GF-D8 (cell line): ENCODE data around the gene DCAF10.
"Not testable (repeated sequence)": the region's sequence is repeated elsewhere in the genome, so short reads cannot be mapped to it uniquely, and the experiment has no call there.

Experiments
- DNase-seq: peaks from one replicate; lab custom pipeline; 2025; lab: John Stamatoyannopoulos, UW

The DCAF10 gene

GRCh38 chr9:37909326-37909725 is 108.7 kb downstream of the DCAF10 start:
- DNase-seq, result no peak

- not testable (repeated sequence) for DNase-seq
Observed at GRCh38 chr9:37909836-37910235, 109.2 kb downstream of the DCAF10 start.

GRCh38 chr9:37910271-37910670 is 109.7 kb downstream of the DCAF10 start:
- DNase-seq, result no peak

DNA sequence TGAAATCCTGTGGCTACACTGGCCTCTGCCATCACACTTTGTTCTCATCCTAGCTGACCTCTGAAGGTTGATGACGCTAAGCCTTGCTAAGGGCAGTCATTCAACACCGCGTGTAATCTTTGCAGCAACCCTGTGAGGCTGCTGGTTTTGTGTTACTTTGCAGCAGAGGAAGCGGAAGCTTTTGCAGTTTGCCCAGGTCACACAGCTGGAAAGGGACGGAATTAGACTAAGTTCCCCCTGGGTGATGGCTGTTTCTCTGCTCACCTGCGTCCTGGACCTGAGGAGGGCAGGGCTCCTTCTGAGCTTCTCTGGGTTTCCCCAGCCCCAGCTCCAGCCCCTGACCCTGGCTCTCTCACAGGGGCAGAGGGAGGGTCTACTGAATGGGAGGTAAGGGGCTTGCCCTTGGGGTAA is 110.7 kb downstream of the DCAF10 start:
- DNase-seq, result no peak

GRCh38 chr9:37913480-37914153 is 113.0 kb downstream of the DCAF10 start:
- DNase-seq, result peak; percentile 58

DNA sequence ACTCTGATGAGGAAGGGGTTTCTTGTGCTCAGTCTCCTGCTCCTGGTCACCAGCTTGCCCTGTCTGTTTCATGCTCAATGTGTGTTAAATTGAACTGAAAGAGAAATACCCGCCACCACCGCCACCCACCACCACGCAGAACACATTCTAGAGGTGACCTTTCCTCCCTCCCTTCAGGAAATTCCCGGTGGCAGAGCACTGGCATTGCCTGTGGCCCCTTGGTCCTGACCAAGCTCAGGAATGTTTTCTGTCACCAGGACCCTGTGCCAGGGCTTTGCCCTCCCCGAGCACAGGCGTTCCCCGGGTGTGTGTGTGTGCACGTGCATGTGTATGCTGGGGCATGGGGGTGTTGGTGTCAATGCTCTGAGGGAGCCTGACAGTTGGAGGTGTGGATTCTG is 113.6 kb downstream of the DCAF10 start:
- no peak for DNase-seq

DNA sequence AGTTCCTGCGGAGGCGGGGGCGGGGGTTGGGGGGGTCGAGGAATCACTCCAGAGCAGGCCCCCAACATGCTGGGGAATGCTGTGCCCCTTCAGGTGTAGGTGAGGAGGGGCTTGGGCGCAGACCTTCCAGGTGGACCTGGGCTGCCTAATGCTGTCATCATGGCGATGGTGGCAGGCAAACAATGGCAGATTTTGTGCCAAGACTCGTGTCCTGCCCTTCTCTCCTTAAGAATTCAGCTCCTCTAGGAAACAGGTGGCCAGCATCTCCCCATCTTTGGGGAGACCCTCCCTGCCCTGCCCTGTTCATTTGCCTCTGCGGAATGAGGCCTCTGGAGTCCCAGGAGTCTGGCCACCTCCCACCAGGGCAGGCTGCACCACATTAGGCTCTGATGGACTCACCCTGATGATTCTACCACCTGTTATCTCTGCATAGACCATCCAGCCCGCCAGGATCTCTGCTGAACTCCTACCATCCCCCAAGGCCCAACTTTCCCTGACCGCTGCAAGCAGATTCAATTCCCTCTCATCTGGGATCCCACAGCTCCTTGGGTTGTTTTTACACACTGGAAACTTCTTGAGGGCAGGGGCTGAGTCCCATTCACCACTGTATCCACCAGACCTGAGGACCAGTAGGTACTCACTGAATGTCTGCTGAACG is 114.2 kb downstream of the DCAF10 start:
- DNase-seq, result no peak

DNA sequence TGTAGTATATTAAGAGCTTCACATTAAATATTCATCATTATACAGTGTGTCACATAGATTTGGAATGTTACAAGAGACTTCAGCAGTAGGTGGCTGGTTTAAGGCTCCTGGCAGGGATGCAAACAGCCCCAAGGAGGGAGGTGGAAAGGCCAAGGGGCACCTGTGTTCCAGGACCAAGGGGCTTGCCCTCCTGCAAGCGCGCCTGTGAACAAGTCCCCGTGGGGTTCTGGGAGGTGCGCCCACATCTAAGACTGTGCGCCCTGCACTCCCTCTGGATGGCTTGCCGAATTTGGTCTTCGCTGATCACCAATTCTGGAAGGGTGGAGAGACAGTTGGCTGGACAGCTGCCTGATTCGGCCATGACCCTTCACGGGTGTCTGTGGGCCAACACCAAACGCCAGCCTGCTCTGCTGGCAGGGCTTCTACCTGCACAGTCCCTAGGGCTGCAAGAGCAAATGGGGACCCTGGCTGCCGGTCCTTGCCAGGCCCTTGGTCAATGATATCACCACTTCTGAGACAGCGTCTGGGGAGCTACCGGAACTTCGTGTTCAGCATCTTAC is 115.4 kb downstream of the DCAF10 start:
- DNase-seq, result no peak

DNA sequence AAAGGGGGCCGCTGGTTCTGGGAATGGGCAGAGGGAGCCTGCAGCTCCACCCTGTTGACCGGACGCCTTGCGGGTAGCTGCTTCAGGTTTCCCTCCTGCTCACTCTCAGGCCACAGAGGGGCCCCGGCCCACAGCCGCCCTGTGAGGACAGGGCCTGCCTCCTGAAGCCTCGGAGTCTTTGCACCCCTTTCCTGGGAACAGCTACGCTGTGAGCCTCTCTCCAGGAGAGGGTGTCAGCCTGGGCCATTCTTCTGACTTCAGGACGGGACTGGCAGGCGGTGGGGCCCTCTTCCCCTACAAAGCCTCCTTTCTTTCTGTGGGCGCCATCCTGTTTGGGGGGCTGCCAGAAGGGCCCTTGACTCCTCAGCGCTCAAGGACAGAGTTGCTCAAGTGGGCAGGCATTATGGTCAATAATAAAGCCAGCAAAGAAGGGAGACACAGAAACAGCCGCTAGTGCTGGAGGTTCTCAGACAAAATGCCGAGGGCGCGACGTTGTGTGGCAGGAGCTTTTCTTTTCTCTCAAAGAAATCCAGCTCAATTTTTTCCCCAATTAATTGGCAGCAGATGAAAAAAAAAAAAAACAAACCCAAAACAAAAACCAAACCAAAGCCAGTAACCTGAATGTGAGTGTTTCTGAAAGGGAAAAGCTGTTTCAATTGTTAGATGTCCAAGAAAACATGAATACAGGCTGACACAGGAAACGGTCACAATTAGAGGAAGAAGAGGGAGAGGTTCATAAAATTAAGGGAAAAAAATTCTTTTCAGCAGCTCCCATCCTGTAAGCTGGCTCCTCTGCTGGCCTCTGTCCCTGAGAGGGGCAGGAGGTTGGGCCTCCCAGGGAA is 116.1 kb downstream of the DCAF10 start:
- no peak for DNase-seq
